H54 (cell line): ENCODE data around the gene LBX2.

ENCODE experiments used
- DNase-seq: peaks from one replicate; pipeline ENCODE4 v3.0.0; 2011; ENCODE audit warnings: low spot score, mixed read lengths; ENCODE audit not compliant: insufficient read length
- FAIRE-seq: peaks from 3 replicates; lab custom pipeline; 2011; peaks lifted over from hg19 to GRCh38; lab: Jason Lieb, UNC
- POLR2A ChIP-seq: IDR thresholded peaks from 2 replicates; pipeline ENCODE4 v1.6.1; 2011; ENCODE audit warnings: low read depth, mild to moderate bottlenecking, low read length

Gene LBX2, protein sequence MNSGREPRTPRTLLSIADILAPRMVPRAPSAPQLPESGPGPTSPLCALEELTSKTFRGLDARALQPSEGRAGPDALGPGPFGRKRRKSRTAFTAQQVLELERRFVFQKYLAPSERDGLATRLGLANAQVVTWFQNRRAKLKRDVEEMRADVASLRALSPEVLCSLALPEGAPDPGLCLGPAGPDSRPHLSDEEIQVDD

DNA sequence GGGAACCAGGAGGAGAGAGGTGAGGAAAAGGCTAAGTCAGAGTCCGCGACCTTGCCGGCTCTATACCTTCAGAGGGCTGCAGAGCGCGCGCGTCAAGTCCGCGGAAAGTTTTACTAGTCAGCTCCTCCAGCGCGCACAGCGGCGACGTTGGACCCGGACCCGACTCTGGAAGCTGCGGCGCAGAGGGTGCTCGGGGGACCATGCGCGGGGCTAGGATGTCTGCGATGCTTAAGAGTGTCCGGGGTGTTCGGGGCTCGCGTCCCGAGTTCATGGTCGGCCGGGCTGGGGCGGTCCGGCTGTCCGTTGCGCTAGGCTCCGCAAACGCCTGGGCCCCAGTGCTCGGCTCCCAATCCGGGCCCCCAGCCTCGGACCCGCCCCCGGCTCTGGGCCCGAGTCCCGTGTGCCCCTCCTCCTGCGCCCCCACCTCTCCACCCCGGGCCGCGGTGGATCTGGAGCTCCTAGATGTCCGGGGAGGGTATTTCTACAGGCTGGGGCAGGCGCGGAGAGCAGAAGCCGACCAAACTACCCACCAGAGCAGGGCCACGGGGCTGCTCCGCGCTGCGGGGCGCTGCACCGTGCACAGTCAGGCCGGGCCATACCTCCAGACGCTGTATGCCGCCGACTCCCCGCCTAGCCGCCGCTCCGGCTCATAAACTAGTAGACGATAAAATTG lies at the start of gene LBX2:
Gene LBX2 (minus strand): TSS at position 337 of the 673 bp plus-strand sequence. CDS start 66 bp downstream, at position 271.
- DNase-seq (no peak), FAIRE-seq (no peak)
- TF ChIP-seq POLR2A: no peak

GRCh38 chr2:74548285-74548899 lies 49.0 kb upstream of the LBX2 start:
- FAIRE-seq: no peak
- peak; percentile 63 for DNase-seq
- TF ChIP-seq POLR2A: no peak

- FAIRE-seq: no peak
- TF ChIP-seq POLR2A: no peak
- no peak for DNase-seq
These were observed 46.6 kb upstream of the LBX2 start for GRCh38 chr2:74546004-74546403.

DNA sequence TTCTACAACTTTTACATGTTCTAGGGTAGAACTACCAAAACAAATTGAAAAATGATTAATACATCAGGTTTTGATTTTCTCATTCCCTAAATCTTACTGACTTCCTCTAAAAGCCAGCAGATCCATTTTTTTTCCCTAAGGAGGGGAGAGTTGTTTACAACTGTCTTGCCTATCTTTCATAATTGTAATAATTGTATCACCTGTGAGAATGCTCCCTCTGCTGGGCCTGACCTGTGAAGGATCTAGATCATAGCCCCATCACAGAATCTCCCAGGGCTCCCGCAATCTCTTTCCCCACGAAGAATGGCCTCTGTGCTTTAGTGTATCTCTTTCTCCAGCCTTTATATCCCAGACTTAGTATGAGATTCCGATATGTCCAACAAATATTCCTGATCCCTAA lies 45.2 kb upstream of the LBX2 start:
- TF ChIP-seq POLR2A: no peak
- no peak for FAIRE-seq
- DNase-seq: no peak

DNA sequence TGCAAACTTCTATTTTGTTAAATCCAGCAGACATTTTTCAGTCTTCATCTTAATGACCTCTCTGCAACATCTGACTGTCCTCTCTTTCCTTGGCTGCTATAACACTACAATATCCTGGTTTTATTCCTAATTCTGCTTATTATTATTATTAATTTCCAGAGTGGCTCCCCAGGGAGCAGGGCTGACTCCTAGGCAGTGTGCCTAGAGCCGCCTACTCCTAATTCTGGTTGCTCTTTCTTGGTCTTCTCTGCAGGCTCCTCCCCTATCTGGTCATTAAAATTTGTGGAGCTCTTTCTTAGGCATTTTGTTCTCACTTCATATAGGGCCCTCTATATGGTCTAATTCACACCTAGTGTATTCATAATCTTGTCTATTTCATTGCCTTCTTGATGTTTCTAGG lies 43.6 kb upstream of the LBX2 start:
- DNase-seq: no peak
- FAIRE-seq: no peak
- TF ChIP-seq POLR2A: no peak

GRCh38 chr2:74540291-74540690 lies 40.9 kb upstream of the LBX2 start:
- DNase-seq (no peak), FAIRE-seq (no peak)
- TF ChIP-seq POLR2A: no peak

DNA sequence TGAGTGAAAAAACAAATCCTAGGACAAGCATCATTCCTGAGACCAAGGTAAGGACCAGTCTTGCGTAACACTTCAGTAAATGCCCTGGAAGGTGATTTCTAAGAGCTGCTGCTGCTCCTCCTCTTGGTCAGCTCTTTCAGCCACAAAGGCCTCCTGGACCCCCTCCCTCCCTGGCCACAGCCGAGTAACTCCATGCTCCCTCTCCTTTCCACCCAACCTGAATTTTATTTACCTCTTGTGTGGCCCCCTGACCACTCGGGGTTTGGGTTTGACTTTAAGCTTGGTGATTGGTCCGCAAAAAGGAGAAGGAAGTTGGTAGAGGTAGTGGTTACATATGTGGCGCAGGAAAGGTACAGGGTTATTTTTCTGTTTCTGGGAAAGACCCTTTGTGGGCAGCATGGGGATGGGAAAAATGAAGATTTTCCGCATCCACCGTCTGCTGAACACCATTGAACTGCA lies 39.5 kb upstream of the LBX2 start:
- FAIRE-seq: no peak
- TF ChIP-seq POLR2A: no peak
- DNase-seq: no peak

GRCh38 chr2:74537140-74537539 lies 37.7 kb upstream of the LBX2 start:
- no peak for FAIRE-seq
- DNase-seq: no peak
- TF ChIP-seq POLR2A: no peak

- FAIRE-seq (no peak), DNase-seq (no peak)
- no peak for TF ChIP-seq POLR2A
These were observed 37.0 kb upstream of the LBX2 start for GRCh38 chr2:74536166-74536950.

DNA sequence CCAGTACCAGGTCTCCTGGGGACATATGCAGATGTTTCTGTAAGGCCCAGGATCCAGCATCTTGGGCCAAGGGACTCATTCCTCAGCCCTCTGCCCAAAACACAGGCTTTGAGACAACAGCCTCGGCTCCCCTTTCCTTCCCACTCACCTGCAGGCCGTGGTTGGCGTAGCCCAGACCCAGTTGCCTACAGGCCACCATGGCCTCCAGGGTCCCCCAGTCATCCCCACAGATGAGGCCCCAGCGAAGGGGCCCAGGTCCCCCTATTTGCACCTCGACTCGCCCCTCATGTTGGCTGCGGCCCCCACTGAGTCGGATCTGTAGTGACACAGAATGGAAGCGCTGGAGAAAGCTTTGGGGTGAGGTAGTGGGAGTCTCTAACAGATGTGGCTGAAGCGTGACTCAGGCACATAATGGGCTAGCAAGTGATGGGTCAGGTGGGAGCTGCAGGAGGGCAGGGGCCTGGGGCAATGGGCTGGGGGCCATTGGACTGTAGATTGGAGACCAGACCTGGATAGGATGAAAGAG lies 36.1 kb upstream of the LBX2 start:
- no peak for DNase-seq
- no peak for FAIRE-seq
- TF ChIP-seq POLR2A: no peak

GRCh38 chr2:74534411-74534810 lies 35.0 kb upstream of the LBX2 start:
- no peak for DNase-seq
- TF ChIP-seq POLR2A: 0 out of 2 replicates have a peak, but pooled peaks have one; percentile 2
- no peak for FAIRE-seq

DNA sequence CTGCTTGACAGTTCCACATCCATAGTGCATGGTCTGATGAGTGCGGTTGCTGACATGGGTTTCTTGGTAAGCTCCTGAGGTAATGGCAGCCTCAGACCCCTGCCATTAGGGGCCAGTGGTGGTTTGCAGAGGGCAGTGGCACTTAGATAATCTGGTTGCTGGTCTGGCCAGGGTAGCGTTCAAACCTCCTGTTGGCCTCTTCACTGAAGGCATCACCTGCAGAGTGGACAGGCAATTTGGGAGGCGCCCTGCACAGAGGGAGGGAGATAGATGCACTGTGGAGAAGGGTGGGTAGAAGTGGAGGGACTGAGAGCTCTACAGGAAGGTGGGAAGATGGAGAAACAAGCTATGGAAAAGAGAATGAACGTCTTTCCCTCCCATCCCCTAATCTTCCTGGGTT lies 34.1 kb upstream of the LBX2 start:
- no peak for TF ChIP-seq POLR2A
- DNase-seq: no peak
- no peak for FAIRE-seq

DNA sequence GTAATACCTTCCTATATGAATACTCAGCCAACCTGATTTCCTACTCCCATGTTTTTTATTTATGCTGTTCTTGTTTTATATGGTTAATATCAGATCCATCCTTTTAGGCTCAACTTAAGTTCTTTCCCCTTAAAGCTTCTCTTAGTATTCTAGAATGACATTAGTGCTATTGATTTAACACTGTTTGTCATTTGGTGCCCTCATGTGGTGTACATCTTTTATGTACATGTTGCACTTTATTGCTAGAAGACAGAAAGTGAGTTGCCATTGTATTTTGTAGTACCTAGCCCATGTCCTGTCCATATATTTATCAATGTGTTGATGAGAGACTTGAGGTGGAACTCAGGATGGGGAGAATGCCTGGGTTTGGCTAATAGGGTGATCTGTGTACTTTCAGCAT lies 32.8 kb upstream of the LBX2 start:
- no peak for DNase-seq
- no peak for TF ChIP-seq POLR2A

More for the DNA sequence above, 32.8 kb upstream of the LBX2 start:
- no peak for FAIRE-seq
